OCI-LY3 (cell line): ENCODE measurements around the gene HSD3B1.

Experiments
- CTCF ChIP-seq: fragments of 200-600, 300-600 bp; sonication (generic); IDR thresholded peaks from 2 replicates; pipeline ENCODE4 v1.5.1; 2014; ENCODE audit warnings: antibody characterized with exemption, low read length, low read depth
- EZH2phosphoT487 ChIP-seq: fragments of 200-600 bp; shearing (Covaris generic); IDR thresholded peaks from 2 replicates; pipeline ENCODE4 v1.6.1; 2018; ENCODE audit warnings: antibody characterized with exemption, mixed run types, low read depth

GRCh38 chr1:119539636-119540035, 32.6 kb downstream of the HSD3B1 start:
- TF ChIP-seq CTCF = no peak
- no peak for TF ChIP-seq EZH2phosphoT487
